ENCODE measurements around the gene NPSR1. TPM values are rescaled to one million over a fixed set of nuclear protein-coding genes. Genes with fewer than 3 reads are reported as not detected.
"Not testable (repeated sequence)": the region's sequence is repeated elsewhere in the genome, so short reads cannot be mapped to it uniquely, and the experiment has no call there.

NPSR1 gene
- total and polyA plus RNA-seq, 9 of the 15 experiments (the other 6 are each of a cell fraction or from before 2014, with no cell fraction given) = not detected

- TF ChIP-seq ARID4B (CRISPR knock-in tag; IDR thresholded peaks at IDR 0.05) (no peak), THAP7 (CRISPR knock-in tag; IDR thresholded peaks at IDR 0.05) (no peak), MEF2D (tag; conservative IDR thresholded peaks at IDR 0.05; ENCODE audit: low read depth) (no peak)
Observed at GRCh38 chr7:34807548-34808340, 149.7 kb downstream of the NPSR1 start (continued).

- H3K27me3 ChIP-seq (ENCODE audit: control insufficient read depth in 2 of 2, insufficient read depth in 2 of 2, low read length in 2 of 2); H3K9me1 ChIP-seq (ENCODE audit: control insufficient read depth, insufficient read depth, low read length); H3K9me3 ChIP-seq (replicated peaks; ENCODE audit: control insufficient read depth, insufficient read depth, low read depth, low read length); H3K36me3 ChIP-seq (ENCODE audit: control insufficient read depth, insufficient read depth, low read length); H3K4me1 ChIP-seq (replicated peaks in 1 of 2; ENCODE audit: control insufficient read depth in 2 of 2, insufficient read depth in 2 of 2, low read length in 2 of 2); ATAC-seq; H3K9ac ChIP-seq (ENCODE audit: insufficient read depth in 1 of 2, low read depth in 2 of 2, low read length in 2 of 2); intact Hi-C loops (cut with micrococcal nuclease); H3K79me2 ChIP-seq (ENCODE audit: control insufficient read depth, insufficient read depth, low read length); CTCF ChIA-PET (ENCODE audit: low intra/inter-chr PET ratio); FAIRE-seq; H3K4me3 ChIP-seq; H3K27ac ChIP-seq (ENCODE audit: extremely low read depth, low read depth, low read length); H3K4me2 ChIP-seq (ENCODE audit: insufficient read depth, low read length); H4K20me1 ChIP-seq (replicated peaks; ENCODE audit: control insufficient read depth, insufficient read depth, low read length); POLR2A ChIA-PET; in situ Hi-C loops (cut with MboI); BruUV-seq (replicated peaks): not testable (repeated sequence)
- 0% methylated on average over 7 of the region's 7 CpGs for WGBS (ENCODE audit: insufficient coverage, low coverage, missing lambda C conversion rate)
- H2AFZ ChIP-seq (ENCODE audit: low read depth, low read length) = peak overlapping the region; percentile 59; the same call in 1 of the 2 replicates
- peak in 1 of 4 experiments; percentile 4 for DNase-seq (ENCODE audit: extremely low read depth in 1 of 4, low spot score in 3 of 4)
Observed at GRCh38 chr7:34814203-34814842, 156.3 kb downstream of the NPSR1 start.

Measured in K562 (cell line).